GM21390 (cell line): ENCODE results near the gene CDO1.
"Not testable (repeated sequence)": the region's sequence is repeated elsewhere in the genome, so short reads cannot be mapped to it uniquely, and the experiment has no call there.

Experiments
- ATAC-seq: cut with Tn5 transposase; IDR thresholded peaks from one replicate; pipeline ENCODE4 v1.9.1; 2021; ENCODE audit not compliant: unreplicated experiment

The CDO1 gene

DNA sequence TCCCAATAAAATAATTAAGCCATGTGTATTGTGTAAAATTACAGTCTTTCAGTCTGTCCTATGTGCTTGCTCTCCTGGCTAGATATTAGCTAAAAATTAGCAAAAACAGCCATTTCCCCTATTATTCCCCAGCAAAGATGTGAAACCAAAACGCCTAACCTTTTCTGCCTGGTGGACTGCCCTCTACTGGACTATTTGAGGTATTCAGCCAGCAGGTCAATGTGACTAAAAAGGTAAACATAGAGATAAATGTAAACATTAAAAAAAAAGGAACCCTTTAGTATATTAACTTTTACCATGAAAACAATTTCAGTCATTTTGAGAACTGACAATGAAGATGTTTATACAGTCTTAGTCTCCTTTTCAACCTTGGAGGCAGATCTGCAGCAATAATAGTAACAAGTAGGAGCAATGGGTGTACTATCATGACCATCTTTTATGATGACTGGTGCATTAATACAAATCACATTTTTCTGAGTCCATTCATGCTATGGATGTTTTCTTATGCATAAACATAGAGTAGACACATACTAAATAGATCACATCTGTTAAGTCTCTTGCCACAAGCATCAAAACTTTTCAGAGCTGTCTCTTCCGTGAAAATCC, 14.8 kb upstream of the CDO1 start:
- ATAC-seq: peak; percentile 80

DNA sequence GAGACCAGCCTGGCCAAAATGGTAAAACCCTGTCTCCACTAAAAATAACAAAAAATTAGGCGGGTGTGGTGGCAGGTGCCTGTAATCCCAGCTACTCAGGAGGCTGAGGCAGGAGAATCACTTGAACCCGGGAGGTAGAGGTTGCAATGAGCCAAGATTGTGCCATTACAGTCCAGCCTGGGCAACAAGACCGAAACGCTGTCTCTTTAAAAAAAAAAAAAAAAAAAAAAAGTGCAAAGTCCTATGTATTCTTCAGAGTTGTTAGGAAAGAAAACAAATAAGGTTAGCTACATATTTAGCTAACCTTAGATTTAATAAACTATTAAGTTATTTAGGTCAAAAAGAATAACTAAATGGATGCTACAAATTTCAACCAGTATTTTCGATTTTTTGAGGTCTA, 13.5 kb upstream of the CDO1 start:
- ATAC-seq: no peak

DNA sequence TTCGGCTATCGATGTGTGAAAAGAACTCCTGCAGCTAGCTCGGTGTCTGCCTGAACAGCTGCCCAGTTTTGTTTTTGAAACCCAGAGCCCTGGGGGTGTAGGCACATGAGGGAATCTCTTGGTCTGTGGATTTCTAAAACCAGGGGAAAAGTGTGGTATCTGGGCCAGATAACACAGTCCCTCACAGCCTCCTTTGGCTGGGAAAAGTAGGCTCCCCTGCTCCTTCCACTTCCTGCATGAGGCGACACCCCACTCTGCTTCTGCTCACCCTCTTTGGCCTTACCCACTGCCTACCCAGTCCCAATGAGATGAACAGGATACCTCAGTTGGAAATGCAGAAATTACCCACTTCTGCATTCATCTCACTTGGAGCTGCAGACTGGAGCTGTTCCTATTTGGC, 9.5 kb upstream of the CDO1 start:
- ATAC-seq: no peak

DNA sequence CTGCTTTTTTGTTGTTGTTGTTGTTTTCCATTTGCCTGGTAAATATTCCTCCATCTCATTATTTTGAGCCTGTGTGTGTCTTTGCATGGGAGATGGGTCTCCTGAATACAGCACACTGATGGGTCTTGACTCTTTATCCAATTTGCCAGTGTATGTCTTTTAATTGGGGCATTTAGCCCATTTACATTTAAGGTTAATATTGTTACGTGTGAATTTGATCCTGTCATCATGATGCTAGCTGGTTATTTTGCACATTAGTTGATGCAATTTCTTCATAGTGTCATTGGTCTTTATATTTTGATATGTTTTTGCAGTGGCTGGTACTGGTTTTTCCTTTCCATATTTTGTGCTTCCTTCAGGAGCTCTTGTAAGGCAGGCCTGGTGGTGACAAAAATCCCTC, 8.5 kb upstream of the CDO1 start:
- not testable (repeated sequence) for ATAC-seq

GRCh38 chr5:115820846-115821245, 4.4 kb upstream of the CDO1 start:
- no peak for ATAC-seq

GRCh38 chr5:115818821-115819220, 2.4 kb upstream of the CDO1 start:
- no peak for ATAC-seq

GRCh38 chr5:115817386-115817785, 927 bp upstream of the CDO1 start:
- no peak for ATAC-seq

GRCh38 chr5:115815693-115816225, 700 bp downstream of the CDO1 start:
- no peak for ATAC-seq

DNA sequence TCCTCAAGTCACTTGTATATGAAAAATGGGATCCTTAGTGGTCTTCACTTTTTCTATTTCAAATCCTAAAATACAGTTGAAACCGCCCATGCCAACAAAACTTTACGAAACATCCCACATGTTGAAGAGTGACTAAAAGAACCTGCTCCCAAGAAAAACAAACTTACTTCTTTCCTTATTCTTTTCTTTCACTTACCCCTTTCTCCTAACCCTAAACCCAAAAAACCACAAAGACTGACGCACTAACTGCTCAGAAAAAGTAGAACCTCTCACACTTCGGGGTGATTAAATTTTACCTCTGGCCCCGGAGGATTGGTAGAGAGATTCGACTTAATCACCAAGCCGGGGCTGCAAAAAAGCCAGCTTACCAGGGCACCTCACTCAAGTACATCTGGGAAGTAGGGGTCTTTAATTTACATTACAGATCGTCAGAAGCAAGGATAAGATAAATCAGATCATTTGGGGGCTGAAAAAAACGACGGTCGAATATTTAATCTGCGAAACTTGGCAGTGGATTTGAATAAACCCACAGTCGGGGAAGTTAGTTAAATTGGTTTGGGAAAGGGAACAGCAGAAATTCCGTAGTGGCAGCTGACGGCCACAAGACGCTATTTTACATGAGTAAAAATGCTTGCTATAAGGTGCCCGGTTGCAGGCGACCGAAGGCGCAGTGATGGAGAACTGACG, 1.3 kb downstream of the CDO1 start:
- ATAC-seq: no peak

DNA sequence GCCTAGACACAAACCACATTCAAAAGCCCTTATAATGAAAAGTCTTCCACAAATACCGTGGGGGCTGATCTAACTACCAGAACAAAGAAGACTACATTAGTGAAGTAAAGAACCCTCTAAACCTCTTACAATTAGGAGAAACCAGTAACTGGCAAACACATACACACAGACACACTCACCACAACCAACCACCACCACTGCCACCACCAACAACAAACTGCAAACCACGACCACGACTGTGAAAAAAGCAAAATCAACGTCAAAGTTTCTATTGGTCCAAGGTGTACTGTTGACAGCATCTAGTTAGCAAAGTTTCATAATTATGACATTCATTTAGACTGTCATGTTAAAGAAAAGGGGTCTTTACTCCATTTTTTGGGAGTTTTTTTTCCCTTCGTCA, 2.7 kb downstream of the CDO1 start:
- ATAC-seq: no peak

- ATAC-seq: no peak
Observed at GRCh38 chr5:115812372-115812771, 4.1 kb downstream of the CDO1 start.

DNA sequence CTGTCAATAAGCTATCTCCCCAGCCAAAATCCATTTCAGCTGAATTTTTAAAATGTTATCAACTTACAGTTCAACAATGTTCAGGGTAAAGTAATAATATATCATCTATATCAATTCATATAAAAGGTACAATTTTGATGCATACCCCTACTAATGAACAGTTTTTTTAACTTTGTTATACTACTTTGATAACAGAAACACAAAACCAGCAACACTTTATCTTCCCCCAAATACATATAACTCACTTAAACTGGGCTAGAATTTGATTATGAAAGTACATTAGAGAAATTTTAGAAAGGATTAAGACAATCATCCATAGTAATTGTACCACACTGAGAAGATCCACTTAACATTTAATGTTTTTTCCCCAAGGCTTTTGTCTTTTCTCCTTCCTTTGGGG, 5.1 kb downstream of the CDO1 start:
- no peak for ATAC-seq

- no peak for ATAC-seq
Observed at GRCh38 chr5:115810761-115811160, 5.7 kb downstream of the CDO1 start.

- no peak for ATAC-seq
Observed at GRCh38 chr5:115809946-115810345, 6.5 kb downstream of the CDO1 start.

- ATAC-seq: not testable (repeated sequence)
Observed at GRCh38 chr5:115808066-115808465, 8.4 kb downstream of the CDO1 start.

DNA sequence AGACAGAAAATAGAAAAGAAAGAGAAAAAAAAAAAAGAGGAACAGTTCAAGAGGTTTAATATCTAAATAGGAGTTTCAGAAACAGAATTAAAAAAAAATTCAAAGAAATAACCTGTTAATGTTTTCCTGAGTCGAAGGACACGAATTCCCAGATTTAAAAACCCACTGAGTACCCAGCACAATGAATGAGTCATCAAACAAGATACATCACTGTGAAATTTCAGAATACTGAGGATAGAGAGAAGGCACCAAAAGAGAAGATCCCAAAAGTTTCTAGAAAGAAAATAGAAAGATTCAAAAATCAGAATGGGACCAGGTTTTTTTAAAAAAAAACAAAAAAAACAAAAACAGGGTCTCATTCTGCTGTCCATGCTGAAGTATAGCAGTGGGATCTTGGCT, 8.8 kb downstream of the CDO1 start:
- ATAC-seq: no peak

DNA sequence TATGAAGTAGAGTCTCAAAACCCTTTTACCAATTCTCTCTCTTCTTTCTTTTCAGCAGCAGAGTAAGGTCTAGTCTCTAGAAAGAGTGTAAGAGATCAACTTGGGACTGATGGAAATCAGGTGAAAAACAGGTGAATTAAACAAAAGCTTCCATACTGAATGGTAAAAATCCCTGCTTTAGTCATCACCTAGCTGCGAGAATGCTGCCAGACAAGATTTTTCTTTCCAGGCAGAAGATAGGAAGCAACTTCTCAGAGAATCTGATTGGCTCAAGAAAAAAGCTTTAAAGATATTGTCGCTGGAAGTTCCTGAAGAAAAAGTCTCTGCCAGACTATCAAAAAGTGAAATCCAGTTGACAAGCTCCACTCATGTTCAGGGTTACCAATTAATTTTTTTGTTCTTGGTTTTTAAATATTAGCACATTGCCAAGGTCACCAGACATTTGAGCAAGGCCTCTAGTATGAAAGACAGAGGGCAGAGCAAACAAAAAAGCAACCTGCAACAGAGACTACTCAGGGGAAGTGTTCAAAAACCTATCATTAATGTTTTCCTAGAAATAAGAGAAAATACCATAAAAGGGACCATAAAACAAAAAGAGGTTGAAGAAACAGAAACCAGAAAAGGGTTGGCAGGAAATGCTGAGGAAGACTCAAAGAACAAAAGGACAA, 9.3 kb downstream of the CDO1 start:
- no peak for ATAC-seq

DNA sequence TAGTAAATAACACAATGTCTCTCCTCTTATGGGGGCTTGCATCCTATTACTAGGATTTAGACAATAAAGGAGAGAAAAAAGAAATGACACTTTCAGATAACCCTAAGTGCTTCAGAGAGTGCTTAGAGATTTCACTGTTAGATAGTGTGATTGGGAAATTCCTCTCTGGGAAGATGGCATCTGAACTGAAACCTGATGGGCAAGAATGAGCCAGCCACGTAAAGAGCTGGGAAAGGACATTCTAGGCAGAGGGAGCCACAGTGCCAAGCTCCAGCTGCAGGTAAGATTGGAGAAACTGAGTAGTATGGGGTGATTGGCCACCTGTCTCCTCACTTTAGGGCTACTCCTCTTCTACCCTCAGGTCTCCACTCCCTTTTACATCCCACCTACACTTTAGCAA, 14.5 kb downstream of the CDO1 start:
- no peak for ATAC-seq

- no peak for ATAC-seq
Observed at GRCh38 chr5:115801152-115801551, 15.3 kb downstream of the CDO1 start.

DNA sequence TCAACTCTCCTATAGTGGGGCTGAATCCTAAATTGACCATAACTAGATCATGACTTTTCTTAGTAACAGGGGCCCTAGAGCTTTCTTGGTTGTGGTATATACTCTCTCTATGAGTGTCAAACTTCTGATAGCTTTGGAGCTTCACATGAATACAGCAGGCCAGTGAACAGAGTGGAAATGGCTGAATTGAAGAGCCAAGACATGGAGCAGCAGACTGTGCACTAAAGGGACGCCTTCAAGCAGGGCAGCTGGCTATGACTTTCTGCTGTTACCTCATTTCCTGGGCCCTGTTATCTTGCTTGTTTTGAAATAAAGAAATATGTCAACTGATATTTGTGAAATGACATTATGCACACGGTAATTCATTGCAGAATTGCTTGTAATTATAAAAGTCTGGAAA, 16.4 kb downstream of the CDO1 start:
- ATAC-seq: no peak

GRCh38 chr5:115798252-115798651, 18.2 kb downstream of the CDO1 start:
- no peak for ATAC-seq

GRCh38 chr5:115796656-115797055, 19.8 kb downstream of the CDO1 start:
- ATAC-seq: no peak
